HG03064 (cell line): ENCODE measurements around the gene CSHL1.
"Not testable (repeated sequence)": the region's sequence is repeated elsewhere in the genome, so short reads cannot be mapped to it uniquely, and the experiment has no call there.

ENCODE experiments used
- ATAC-seq: cut with Tn5 transposase; IDR thresholded peaks from one replicate; pipeline ENCODE4 v1.9.1; 2021; ENCODE audit warnings: low read depth; ENCODE audit not compliant: unreplicated experiment

Gene CSHL1

GRCh38 chr17:63941162-63941561 is 30.1 kb upstream of the CSHL1 start:
- ATAC-seq: no peak

GRCh38 chr17:63940584-63940983 is 29.5 kb upstream of the CSHL1 start:
- no peak for ATAC-seq

- no peak for ATAC-seq
Observed at GRCh38 chr17:63939884-63940283, 28.8 kb upstream of the CSHL1 start.

GRCh38 chr17:63939401-63939800 is 28.3 kb upstream of the CSHL1 start:
- ATAC-seq: no peak

GRCh38 chr17:63937920-63938319 is 26.9 kb upstream of the CSHL1 start:
- no peak for ATAC-seq

- ATAC-seq: no peak
Observed at GRCh38 chr17:63937319-63937718, 26.3 kb upstream of the CSHL1 start.

GRCh38 chr17:63934183-63935112 is 23.4 kb upstream of the CSHL1 start:
- no peak for ATAC-seq

GRCh38 chr17:63933598-63933997 is 22.5 kb upstream of the CSHL1 start:
- no peak for ATAC-seq

GRCh38 chr17:63932721-63933120 is 21.7 kb upstream of the CSHL1 start:
- no peak for ATAC-seq

GRCh38 chr17:63931981-63932561 is 21.0 kb upstream of the CSHL1 start, which contains the start of gene CD79B:
Gene CD79B (minus strand): TSS chr17:63932331. CDS start chr17:63932261, 70 bp downstream.
- ATAC-seq: peak; percentile 63

GRCh38 chr17:63930951-63931575 is 20.0 kb upstream of the CSHL1 start:
- ATAC-seq: no peak

- no peak for ATAC-seq
Observed at GRCh38 chr17:63929860-63930766, 19.1 kb upstream of the CSHL1 start.

- no peak for ATAC-seq
Observed at GRCh38 chr17:63928966-63929695, 18.1 kb upstream of the CSHL1 start.

- ATAC-seq: no peak
Observed at GRCh38 chr17:63928172-63928666, 17.2 kb upstream of the CSHL1 start.

GRCh38 chr17:63927464-63928171 is 16.6 kb upstream of the CSHL1 start:
- no peak for ATAC-seq

- ATAC-seq: no peak
Observed at GRCh38 chr17:63926164-63926563, 15.1 kb upstream of the CSHL1 start.

- ATAC-seq: no peak
Observed at GRCh38 chr17:63925615-63926014, 14.6 kb upstream of the CSHL1 start.

GRCh38 chr17:63922402-63922801 is 11.3 kb upstream of the CSHL1 start:
- not testable (repeated sequence) for ATAC-seq

- ATAC-seq: not testable (repeated sequence)
Observed at GRCh38 chr17:63920779-63921178, 9.7 kb upstream of the CSHL1 start.
